ENCODE data around the gene PDE11A. TPM values are rescaled to one million over a fixed set of nuclear protein-coding genes. Genes with fewer than 3 reads are reported as not detected.

The PDE11A gene
- total RNA-seq, 1 donor from 2014 or later: not detected

DNA sequence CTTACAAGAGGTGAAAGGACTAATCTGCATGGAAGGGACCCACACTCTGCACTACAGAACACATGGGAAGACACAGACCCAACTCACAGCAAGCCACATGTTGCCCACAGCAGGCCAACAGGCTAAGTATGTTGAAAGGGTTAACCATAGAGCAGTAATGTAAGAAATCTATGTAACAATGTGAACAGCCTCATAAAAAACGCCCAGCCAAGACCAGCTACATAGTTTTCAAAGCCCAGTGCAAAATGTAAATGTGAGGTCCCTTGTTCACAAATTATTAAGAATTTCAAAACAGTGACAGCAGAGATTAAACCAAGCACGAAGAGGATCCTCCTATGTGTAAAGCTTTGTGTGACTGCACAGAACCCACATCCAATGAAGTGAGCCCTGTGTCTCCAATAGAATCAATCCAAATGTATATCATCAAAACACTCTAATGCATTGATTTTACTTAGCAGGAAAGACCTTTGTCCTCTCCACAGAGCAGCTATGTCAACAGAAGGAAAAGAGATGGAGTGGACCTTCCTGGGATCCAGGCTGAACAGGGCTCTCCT, 469.9 kb downstream of the PDE11A start:
- Mint-ChIP-seq H3K36me3 (ENCODE audit: low read depth) (peaks cover under 1% of the 10 kb centered on the region), H3K9me3 (peaks cover 3% of the 10 kb centered on the region), H3K4me1 (ENCODE audit: low read depth) (peaks cover 15% of the 10 kb centered on the region), H3K27ac (no peak overlapping the region), H3K4me3 (no peak overlapping the region), H3K27me3 (ENCODE audit: insufficient read depth) (peaks cover under 1% of the 10 kb centered on the region)
- intact Hi-C loops (cut with micrococcal nuclease): no loop called here
- DNase-seq (ENCODE audit: low spot score): no peak

DNA sequence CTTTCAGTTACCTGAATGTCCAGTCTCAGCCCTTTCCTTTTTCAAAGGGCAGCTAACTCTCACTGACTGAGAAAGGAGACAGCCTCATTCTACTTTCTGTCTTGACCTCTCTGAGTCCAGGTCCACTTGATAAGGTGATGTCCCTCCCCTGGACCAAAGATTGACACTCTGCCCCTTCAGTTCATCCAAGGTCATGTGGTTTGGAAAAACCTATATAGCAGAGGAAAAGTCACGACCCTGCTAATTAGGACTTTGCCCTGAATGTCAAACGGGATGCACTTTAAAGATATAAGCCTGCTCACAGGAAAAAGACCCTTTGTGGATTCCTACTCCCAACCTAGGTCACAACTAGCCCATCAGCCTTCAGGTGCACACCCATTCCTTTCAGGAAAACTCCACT, 471.7 kb downstream of the PDE11A start:
- DNase-seq (ENCODE audit: low spot score): no peak
- Mint-ChIP-seq H3K4me3 (no peak overlapping the region), H3K9me3 (no peaks in the 10 kb centered on the region), H3K4me1 (ENCODE audit: low read depth) (peaks cover 18% of the 10 kb centered on the region), H3K36me3 (ENCODE audit: low read depth) (no peaks in the 10 kb centered on the region), H3K27me3 (ENCODE audit: insufficient read depth) (peaks cover 4% of the 10 kb centered on the region), H3K27ac (no peak overlapping the region)
- intact Hi-C loops (cut with micrococcal nuclease): no loop called here

DNA sequence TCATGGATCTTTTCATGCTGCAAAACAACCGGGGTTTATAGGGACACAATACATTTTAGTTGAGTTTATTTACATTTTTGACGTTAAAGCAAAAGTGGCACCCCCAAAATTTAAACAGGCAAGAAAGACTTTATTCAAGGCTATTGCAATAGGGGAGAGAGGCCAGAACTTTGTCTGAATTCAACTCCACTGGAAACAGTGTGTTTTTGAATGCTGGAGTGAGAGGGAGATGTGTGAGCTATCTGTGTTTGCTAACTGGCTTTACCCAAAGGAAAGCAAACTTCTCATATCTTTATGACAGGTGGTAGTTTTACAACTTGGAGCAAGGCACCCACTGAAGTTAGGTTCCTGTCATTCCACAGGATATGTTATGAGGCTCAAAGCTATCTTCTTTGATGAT, 472.6 kb downstream of the PDE11A start:
- H3K27me3 Mint-ChIP-seq (ENCODE audit: insufficient read depth): peaks cover 4% of the 10 kb centered on the region
- intact Hi-C loops (cut with micrococcal nuclease): no loop called here

DNA sequence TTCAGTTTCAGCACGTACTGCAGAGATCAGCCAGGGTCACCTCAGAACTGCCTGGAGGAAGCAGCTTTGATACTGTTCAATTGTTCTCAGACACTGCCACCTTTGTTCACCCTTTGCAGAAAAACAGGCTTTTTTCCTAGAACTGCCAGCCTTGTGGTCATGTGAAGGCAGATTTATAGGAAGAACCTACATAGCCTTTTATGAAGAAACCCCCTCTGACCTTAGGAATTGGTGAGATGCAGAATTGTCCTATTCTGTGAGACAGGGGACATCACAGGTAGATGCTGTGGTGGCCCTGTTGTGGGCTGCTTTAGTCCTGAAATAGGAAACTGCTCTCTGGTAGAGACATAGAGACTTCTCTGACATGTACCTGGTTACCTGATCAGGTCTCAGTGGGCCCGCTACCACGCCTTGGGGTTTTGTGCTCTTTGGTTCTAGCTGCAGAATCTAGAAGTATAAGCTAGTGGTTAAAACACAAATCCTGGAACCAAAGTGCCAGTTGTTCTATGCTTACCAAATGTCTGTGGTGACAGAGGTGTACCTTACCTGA, 473.4 kb downstream of the PDE11A start:
- Mint-ChIP-seq H3K4me1 (ENCODE audit: low read depth) (peaks cover 18% of the 10 kb centered on the region), H3K9me3 (no peaks in the 10 kb centered on the region), H3K4me3 (no peak overlapping the region), H3K27me3 (ENCODE audit: insufficient read depth) (peaks cover 4% of the 10 kb centered on the region), H3K36me3 (ENCODE audit: low read depth) (no peaks in the 10 kb centered on the region), H3K27ac (no peak overlapping the region)
- intact Hi-C loops (cut with micrococcal nuclease): no loop called here
- no peak for DNase-seq (ENCODE audit: low spot score)

More for the DNA sequence above, 472.6 kb downstream of the PDE11A start:
- Mint-ChIP-seq H3K36me3 (ENCODE audit: low read depth) (no peaks in the 10 kb centered on the region), H3K27ac (no peak overlapping the region), H3K9me3 (no peaks in the 10 kb centered on the region), H3K4me3 (no peak overlapping the region), H3K4me1 (ENCODE audit: low read depth) (peaks cover 18% of the 10 kb centered on the region)
- no peak for DNase-seq (ENCODE audit: low spot score)

DNA sequence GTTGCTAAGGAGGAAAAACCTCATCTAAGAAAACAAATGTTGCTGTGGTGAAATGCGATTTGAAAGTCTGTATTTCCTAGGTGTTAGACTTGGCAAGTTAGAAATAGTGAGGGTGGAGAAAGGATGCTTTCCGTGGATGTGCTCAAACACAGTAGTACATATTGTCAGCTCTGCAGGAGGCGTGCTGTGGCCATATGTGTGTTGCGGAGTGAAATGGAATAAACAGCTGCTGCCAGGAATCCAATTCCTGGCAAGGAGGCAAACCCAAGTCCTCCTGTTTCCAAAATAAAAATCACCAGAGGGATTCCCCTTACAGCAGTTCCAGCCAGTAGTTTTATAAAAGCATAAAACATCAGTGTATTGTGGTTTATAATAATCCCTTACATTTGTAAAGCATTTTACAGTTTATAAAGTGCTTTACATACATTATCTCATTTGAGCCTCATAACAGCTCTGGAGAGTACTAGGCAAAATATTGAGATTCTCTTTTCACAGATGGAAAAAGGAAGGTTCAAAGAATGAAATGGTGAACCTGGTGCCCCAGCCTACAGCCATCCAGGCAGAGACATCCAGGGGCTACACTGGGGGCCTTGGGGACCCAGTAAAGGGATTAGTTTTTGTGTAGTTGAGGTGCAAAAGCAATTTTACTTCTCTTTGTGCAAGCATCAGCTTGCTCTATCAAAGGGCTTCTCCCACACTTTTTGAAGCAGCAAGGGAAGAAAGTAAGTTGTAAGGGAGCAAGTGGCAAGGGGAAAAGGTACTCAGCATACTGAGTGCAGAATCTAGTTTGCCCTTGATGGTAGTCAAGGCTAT, 474.0 kb downstream of the PDE11A start:
- Mint-ChIP-seq H3K36me3 (ENCODE audit: low read depth) (no peaks in the 10 kb centered on the region), H3K4me3 (no peak overlapping the region), H3K27ac (no peak overlapping the region), H3K4me1 (ENCODE audit: low read depth) (peaks cover 18% of the 10 kb centered on the region), H3K27me3 (ENCODE audit: insufficient read depth) (peaks cover 4% of the 10 kb centered on the region), H3K9me3 (no peaks in the 10 kb centered on the region)
- intact Hi-C loops (cut with micrococcal nuclease): no loop called here
- DNase-seq (ENCODE audit: low spot score): no peak

DNA sequence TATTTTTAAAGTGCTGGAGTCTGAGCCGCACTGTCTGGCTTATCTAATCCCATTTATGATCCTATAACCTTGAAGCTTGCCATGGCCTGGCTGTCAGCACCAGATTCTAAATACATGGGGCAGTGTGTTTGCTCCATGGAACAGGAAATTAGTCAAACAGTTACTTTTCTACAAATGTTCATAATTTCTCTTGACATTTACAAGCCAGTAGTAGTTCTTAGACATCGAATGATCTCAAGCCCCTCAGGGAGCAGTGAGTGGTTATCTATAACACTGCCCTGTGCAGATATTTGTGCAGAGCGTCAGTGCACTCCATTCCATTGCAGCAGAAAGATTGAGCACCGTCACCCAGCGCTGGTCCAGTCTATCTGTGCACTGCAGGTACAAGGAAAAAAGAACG, 474.8 kb downstream of the PDE11A start:
- no peak for DNase-seq (ENCODE audit: low spot score)
- Mint-ChIP-seq H3K36me3 (ENCODE audit: low read depth) (no peaks in the 10 kb centered on the region), H3K27ac (no peak overlapping the region), H3K4me1 (ENCODE audit: low read depth) (peaks cover 18% of the 10 kb centered on the region), H3K9me3 (no peaks in the 10 kb centered on the region), H3K4me3 (no peak overlapping the region), H3K27me3 (ENCODE audit: insufficient read depth) (peaks cover 4% of the 10 kb centered on the region)
- intact Hi-C loops (cut with micrococcal nuclease): no loop called here

DNA sequence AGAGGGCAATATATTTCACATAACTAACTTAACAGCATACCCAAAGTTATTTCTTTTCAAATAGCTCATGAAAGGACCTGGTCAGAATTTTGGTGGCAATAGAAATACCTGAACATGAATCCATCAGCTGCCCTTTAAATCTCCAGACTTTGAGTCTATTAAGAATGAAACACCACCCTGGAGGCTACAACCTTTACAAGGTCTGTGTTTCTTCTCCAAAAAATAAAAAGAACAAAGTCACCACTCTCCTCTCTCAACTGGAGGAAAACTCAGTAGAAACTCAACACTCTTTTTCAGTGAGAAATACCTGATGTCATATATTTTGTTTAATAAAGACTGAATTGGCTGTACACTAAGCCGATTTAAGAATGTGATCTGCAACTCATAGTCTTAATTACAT, 475.7 kb downstream of the PDE11A start:
- H3K9me3 Mint-ChIP-seq: no peaks in the 10 kb centered on the region
- H3K27me3 Mint-ChIP-seq (ENCODE audit: insufficient read depth): peaks cover 4% of the 10 kb centered on the region
- H3K27ac Mint-ChIP-seq: no peak overlapping the region
- no peak overlapping the region for H3K4me3 Mint-ChIP-seq
- DNase-seq (ENCODE audit: low spot score): no peak
- no peaks in the 10 kb centered on the region for H3K36me3 Mint-ChIP-seq (ENCODE audit: low read depth)
- H3K4me1 Mint-ChIP-seq (ENCODE audit: low read depth): peaks cover 18% of the 10 kb centered on the region
- intact Hi-C loops (cut with micrococcal nuclease): no loop called here

DNA sequence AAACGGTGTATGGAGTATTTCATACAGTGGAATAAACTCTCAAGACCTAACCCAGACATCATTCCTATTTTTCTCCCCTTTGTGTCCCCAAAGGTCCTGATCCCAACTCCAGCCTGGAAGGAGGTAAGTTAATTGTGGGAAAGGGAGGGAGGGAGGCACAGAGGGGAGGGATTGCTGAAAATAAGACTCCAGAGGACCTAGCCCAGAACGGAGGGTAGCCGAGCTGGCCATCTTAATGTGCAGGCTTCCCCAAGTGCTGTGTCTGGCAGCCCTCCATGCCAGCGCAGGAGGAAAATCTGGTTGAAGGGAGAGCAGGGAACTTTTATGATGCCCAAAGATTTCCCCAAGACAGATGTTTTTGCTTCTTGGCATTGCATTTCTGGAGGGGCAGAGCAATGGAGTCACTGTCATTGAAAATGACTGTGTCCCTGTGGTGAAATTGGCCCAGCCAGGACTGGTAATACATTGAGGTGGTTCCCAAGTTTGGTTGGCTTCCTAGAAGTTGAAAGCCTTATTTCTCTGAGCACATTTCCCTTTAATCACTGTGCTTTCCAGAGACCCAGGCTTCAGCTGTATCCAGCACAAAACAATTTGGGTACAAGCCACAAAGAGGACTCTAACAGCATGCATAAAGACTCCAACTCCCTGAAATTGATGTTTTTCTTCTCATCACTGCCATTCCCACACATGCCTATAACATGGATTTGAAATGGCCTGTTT, 477.3 kb downstream of the PDE11A start:
- intact Hi-C loops (cut with micrococcal nuclease): no loop called here
- DNase-seq (ENCODE audit: low spot score): no peak
- Mint-ChIP-seq H3K27me3 (ENCODE audit: insufficient read depth) (peaks cover 4% of the 10 kb centered on the region), H3K27ac (no peak overlapping the region), H3K9me3 (no peaks in the 10 kb centered on the region), H3K36me3 (ENCODE audit: low read depth) (no peaks in the 10 kb centered on the region), H3K4me3 (no peak overlapping the region), H3K4me1 (ENCODE audit: low read depth) (peaks cover 18% of the 10 kb centered on the region)

DNA sequence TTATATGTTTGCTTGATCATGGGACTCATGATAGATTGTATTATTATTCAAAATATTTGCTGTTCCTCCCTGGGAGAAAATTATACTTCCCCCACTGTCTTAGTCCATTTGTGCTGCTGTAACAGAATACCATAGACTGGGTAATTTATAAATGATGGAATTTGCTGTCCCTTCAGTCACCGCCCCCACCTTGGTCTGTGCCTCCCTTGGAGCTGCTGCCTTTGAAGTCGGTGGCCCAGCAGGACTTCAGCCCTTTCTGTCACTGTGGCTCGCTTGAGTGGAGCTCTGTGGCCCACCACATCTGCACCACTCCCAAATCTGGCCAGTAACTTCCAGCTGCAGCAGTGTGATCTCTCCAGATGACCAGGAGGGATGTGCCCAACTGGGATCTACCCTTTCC, 479.2 kb downstream of the PDE11A start:
- Mint-ChIP-seq H3K9me3 (no peaks in the 10 kb centered on the region), H3K27ac (no peak overlapping the region), H3K27me3 (ENCODE audit: insufficient read depth) (peaks cover 6% of the 10 kb centered on the region), H3K4me3 (no peak overlapping the region), H3K36me3 (ENCODE audit: low read depth) (no peaks in the 10 kb centered on the region), H3K4me1 (ENCODE audit: low read depth) (peaks cover 7% of the 10 kb centered on the region)
- intact Hi-C loops (cut with micrococcal nuclease): no loop called here
- DNase-seq (ENCODE audit: low spot score): no peak

DNA sequence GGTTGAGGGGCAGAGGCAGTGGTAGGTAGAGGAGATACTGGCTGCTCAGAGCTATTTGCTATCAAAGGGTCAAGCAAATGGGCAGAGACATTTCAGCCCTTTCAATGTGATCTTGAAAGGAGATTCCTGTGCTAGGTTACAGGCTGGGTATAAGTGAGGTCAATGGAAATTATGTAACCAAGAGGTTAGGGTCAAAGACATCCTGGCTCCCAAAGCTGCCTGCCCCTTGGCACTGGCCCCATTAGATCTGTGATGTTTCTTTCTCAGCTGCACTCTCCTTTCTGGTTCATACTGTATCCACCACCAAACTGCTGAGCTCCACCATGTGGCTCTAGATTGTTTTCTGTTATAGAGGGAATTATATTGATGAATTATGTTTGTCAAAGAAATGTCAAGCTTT, 479.6 kb downstream of the PDE11A start:
- intact Hi-C loops (cut with micrococcal nuclease): no loop called here
- no peaks in the 10 kb centered on the region for H3K9me3 Mint-ChIP-seq
- DNase-seq (ENCODE audit: low spot score): no peak
- H3K4me3 Mint-ChIP-seq: no peak overlapping the region
- H3K27me3 Mint-ChIP-seq (ENCODE audit: insufficient read depth): peaks cover 6% of the 10 kb centered on the region
- no peaks in the 10 kb centered on the region for H3K36me3 Mint-ChIP-seq (ENCODE audit: low read depth)
- H3K4me1 Mint-ChIP-seq (ENCODE audit: low read depth): peaks cover 6% of the 10 kb centered on the region
- no peak overlapping the region for H3K27ac Mint-ChIP-seq

DNA sequence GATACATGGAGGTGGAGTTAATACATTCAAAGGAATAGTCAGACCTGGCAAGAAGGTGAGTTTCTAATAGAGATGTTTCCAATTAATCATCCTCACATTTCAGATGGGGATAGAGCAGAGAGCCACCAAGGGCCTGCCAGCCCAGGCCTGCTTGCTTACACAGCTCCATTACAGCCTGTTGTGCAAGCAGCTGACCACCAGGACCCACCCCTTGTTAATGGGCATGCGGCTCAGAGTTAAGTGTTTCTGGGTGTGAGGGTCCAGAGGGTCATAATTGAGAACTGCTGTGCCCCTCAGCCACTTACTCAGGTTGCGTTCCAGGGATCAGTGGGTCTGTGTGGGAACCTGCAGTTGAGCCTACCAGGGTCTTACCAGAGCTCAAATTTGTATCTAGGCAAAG, 480.2 kb downstream of the PDE11A start:
- Mint-ChIP-seq H3K36me3 (ENCODE audit: low read depth) (no peaks in the 10 kb centered on the region), H3K27me3 (ENCODE audit: insufficient read depth) (peaks cover 3% of the 10 kb centered on the region), H3K4me1 (ENCODE audit: low read depth) (peaks cover under 1% of the 10 kb centered on the region), H3K27ac (no peak overlapping the region), H3K9me3 (no peaks in the 10 kb centered on the region), H3K4me3 (no peak overlapping the region)
- no peak for DNase-seq (ENCODE audit: low spot score)
- intact Hi-C loops (cut with micrococcal nuclease): no loop called here

DNA sequence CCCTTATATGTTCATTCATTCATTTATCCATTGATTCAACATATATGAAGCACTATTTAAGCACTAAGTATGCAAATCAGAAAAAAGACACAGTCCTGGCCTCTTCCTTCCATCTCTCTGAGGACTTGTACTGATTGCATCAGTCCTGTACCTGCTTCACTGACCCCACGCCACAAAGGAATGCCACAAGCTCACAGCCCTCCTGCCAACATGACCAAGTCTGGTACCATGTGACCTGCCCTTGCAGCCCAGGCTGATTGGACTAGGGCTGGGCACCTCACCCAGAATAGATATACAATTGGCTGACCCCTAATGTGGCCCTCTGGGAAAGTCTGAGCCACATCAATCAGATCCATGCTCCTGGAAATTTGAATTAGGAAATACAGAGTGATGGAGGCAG, 483.4 kb downstream of the PDE11A start:
- intact Hi-C loops (cut with micrococcal nuclease): no loop called here
- peaks cover 2% of the 10 kb centered on the region for H3K27me3 Mint-ChIP-seq (ENCODE audit: insufficient read depth)
- no peak for DNase-seq (ENCODE audit: low spot score)
- H3K9me3 Mint-ChIP-seq: no peaks in the 10 kb centered on the region
- H3K27ac Mint-ChIP-seq: no peak overlapping the region
- no peaks in the 10 kb centered on the region for H3K4me1 Mint-ChIP-seq (ENCODE audit: low read depth)
- H3K4me3 Mint-ChIP-seq: no peak overlapping the region
- no peaks in the 10 kb centered on the region for H3K36me3 Mint-ChIP-seq (ENCODE audit: low read depth)

DNA sequence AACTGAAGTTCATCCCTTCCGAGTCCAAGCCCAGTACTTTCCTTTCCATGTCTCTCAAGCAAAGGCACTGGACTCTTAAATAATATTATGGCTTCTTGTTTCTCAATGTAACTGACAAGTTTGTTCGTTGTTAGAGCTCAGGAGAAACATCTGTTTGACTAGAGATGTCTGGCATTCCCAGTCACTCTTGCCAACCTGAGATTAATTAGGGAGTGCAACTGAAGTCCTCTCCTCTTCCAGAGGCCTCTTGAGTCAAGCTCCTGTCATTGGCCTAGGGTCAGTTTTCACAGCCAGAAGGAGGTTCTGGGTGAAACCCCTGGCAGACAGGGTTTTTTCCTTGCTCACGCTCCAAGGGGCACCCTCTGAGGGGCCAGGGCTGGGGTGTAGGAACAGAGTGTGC, 483.9 kb downstream of the PDE11A start:
- no peaks in the 10 kb centered on the region for H3K36me3 Mint-ChIP-seq (ENCODE audit: low read depth)

More for the DNA sequence above, 483.9 kb downstream of the PDE11A start:
- Mint-ChIP-seq H3K4me1 (ENCODE audit: low read depth) (no peaks in the 10 kb centered on the region), H3K4me3 (no peak overlapping the region), H3K9me3 (no peaks in the 10 kb centered on the region), H3K27ac (no peak overlapping the region), H3K27me3 (ENCODE audit: insufficient read depth) (peaks cover 2% of the 10 kb centered on the region)
- DNase-seq (ENCODE audit: low spot score): no peak
- intact Hi-C loops (cut with micrococcal nuclease): no loop called here
